Mucosa of stomach (tissue), 1 donor: ENCODE results near the gene CCDC110.

ENCODE experiments used
- H3K27me3 ChIP-seq: one replicate; pipeline ENCODE4 v1.7.0; 2013; ENCODE audit warnings: mild to moderate bottlenecking, low read length; ENCODE audit not compliant: control insufficient read depth, insufficient read depth
- H3K36me3 ChIP-seq: one replicate; pipeline ENCODE4 v1.7.0; 2013; ENCODE audit warnings: low read length; ENCODE audit not compliant: control insufficient read depth, insufficient read depth
- H3K4me1 ChIP-seq: one replicate; pipeline ENCODE4 v1.7.0; 2013; ENCODE audit warnings: mild to moderate bottlenecking, low read length; ENCODE audit not compliant: control insufficient read depth, insufficient read depth
- H3K4me3 ChIP-seq: one replicate; pipeline ENCODE4 v1.7.0; 2013; ENCODE audit warnings: low read length
- H3K9ac ChIP-seq: one replicate; pipeline ENCODE4 v1.7.0; 2013; ENCODE audit warnings: mild to moderate bottlenecking, low read length, moderate library complexity
- H3K9me3 ChIP-seq: one replicate; pipeline ENCODE4 v1.7.0; 2013; ENCODE audit warnings: mild to moderate bottlenecking, low read length, moderate library complexity; ENCODE audit not compliant: control insufficient read depth
- donor health status: Pancreatic carcinoma.

CCDC110 gene

GRCh38 chr4:185469580-185470154 is 1.9 kb downstream of the CCDC110 start:
- Histone ChIP-seq H3K4me1 (peaks cover 4% of the 10 kb centered on the region), H3K27me3 (peaks cover 16% of the 10 kb centered on the region), H3K4me3 (no peak overlapping the region), H3K36me3 (no peaks in the 10 kb centered on the region), H3K9me3 (no peaks in the 10 kb centered on the region), H3K9ac (no peak overlapping the region)

GRCh38 chr4:185468999-185469398 is 2.5 kb downstream of the CCDC110 start:
- Histone ChIP-seq H3K27me3 (peaks cover 16% of the 10 kb centered on the region), H3K4me3 (no peak overlapping the region), H3K4me1 (peaks cover 4% of the 10 kb centered on the region), H3K36me3 (no peaks in the 10 kb centered on the region), H3K9ac (no peak overlapping the region), H3K9me3 (no peaks in the 10 kb centered on the region)

GRCh38 chr4:185467991-185468390 is 3.5 kb downstream of the CCDC110 start:
- Histone ChIP-seq H3K9me3 (no peaks in the 10 kb centered on the region), H3K36me3 (no peaks in the 10 kb centered on the region), H3K4me3 (no peak overlapping the region), H3K27me3 (peaks cover 16% of the 10 kb centered on the region), H3K9ac (no peak overlapping the region), H3K4me1 (peaks cover 4% of the 10 kb centered on the region)

- Histone ChIP-seq H3K36me3 (no peaks in the 10 kb centered on the region), H3K9ac (no peak overlapping the region), H3K4me1 (peaks cover 3% of the 10 kb centered on the region), H3K4me3 (no peak overlapping the region), H3K27me3 (peaks cover 16% of the 10 kb centered on the region), H3K9me3 (no peaks in the 10 kb centered on the region)
These were observed 4.4 kb downstream of the CCDC110 start for GRCh38 chr4:185467101-185467500.

- Histone ChIP-seq H3K9me3 (no peaks in the 10 kb centered on the region), H3K9ac (no peak overlapping the region)
These were observed 5.8 kb downstream of the CCDC110 start for GRCh38 chr4:185465707-185466106.

GRCh38 chr4:185464887-185465286 is 6.6 kb downstream of the CCDC110 start:
- peaks cover 16% of the 10 kb centered on the region for H3K27me3 ChIP-seq
- H3K9me3 ChIP-seq, result no peaks in the 10 kb centered on the region
- H3K36me3 ChIP-seq, result no peaks in the 10 kb centered on the region
- no peak overlapping the region for H3K4me3 ChIP-seq
- no peak overlapping the region for H3K9ac ChIP-seq
- H3K4me1 ChIP-seq, result no peaks in the 10 kb centered on the region

More at GRCh38 chr4:185465707-185466106, 5.8 kb downstream of the CCDC110 start:
- Histone ChIP-seq H3K4me3 (no peak overlapping the region), H3K4me1 (no peaks in the 10 kb centered on the region), H3K36me3 (no peaks in the 10 kb centered on the region), H3K27me3 (peaks cover 16% of the 10 kb centered on the region)

- H3K4me1 ChIP-seq, result no peaks in the 10 kb centered on the region
- no peak overlapping the region for H3K9ac ChIP-seq
- no peaks in the 10 kb centered on the region for H3K36me3 ChIP-seq
- peaks cover 9% of the 10 kb centered on the region for H3K27me3 ChIP-seq
- H3K9me3 ChIP-seq, result no peaks in the 10 kb centered on the region
- no peak overlapping the region for H3K4me3 ChIP-seq
These were observed 7.3 kb downstream of the CCDC110 start for GRCh38 chr4:185464183-185464582.

- Histone ChIP-seq H3K9me3 (no peaks in the 10 kb centered on the region), H3K9ac (no peak overlapping the region), H3K4me3 (no peak overlapping the region), H3K4me1 (no peaks in the 10 kb centered on the region), H3K27me3 (peaks cover 4% of the 10 kb centered on the region), H3K36me3 (no peaks in the 10 kb centered on the region)
These were observed 8.0 kb downstream of the CCDC110 start for GRCh38 chr4:185463541-185463940.

GRCh38 chr4:185461565-185461964 is 10.0 kb downstream of the CCDC110 start:
- H3K9me3 ChIP-seq, result no peaks in the 10 kb centered on the region
- H3K36me3 ChIP-seq, result no peaks in the 10 kb centered on the region
- no peak overlapping the region for H3K4me3 ChIP-seq
- peaks cover 4% of the 10 kb centered on the region for H3K27me3 ChIP-seq
- H3K4me1 ChIP-seq, result no peaks in the 10 kb centered on the region
- H3K9ac ChIP-seq, result no peak overlapping the region

- no peak overlapping the region for H3K4me3 ChIP-seq
- H3K4me1 ChIP-seq, result no peaks in the 10 kb centered on the region
- no peak overlapping the region for H3K9ac ChIP-seq
- H3K36me3 ChIP-seq, result no peaks in the 10 kb centered on the region
- H3K27me3 ChIP-seq, result peaks cover 3% of the 10 kb centered on the region
- H3K9me3 ChIP-seq, result no peaks in the 10 kb centered on the region
These were observed 14.4 kb downstream of the CCDC110 start for GRCh38 chr4:185457136-185457535.

GRCh38 chr4:185456131-185456530 is 15.4 kb downstream of the CCDC110 start:
- Histone ChIP-seq H3K4me1 (no peaks in the 10 kb centered on the region), H3K36me3 (no peaks in the 10 kb centered on the region), H3K9ac (no peak overlapping the region), H3K9me3 (no peaks in the 10 kb centered on the region), H3K27me3 (no peaks in the 10 kb centered on the region), H3K4me3 (no peak overlapping the region)

- H3K4me1 ChIP-seq, result no peaks in the 10 kb centered on the region
- no peaks in the 10 kb centered on the region for H3K9me3 ChIP-seq
- no peak overlapping the region for H3K9ac ChIP-seq
- H3K4me3 ChIP-seq, result no peak overlapping the region
- no peaks in the 10 kb centered on the region for H3K27me3 ChIP-seq
- H3K36me3 ChIP-seq, result no peaks in the 10 kb centered on the region
These were observed 26.3 kb downstream of the CCDC110 start for GRCh38 chr4:185445209-185445608.

- Histone ChIP-seq H3K36me3 (no peaks in the 10 kb centered on the region), H3K9ac (no peak overlapping the region), H3K27me3 (no peaks in the 10 kb centered on the region), H3K4me1 (no peaks in the 10 kb centered on the region), H3K4me3 (no peak overlapping the region), H3K9me3 (no peaks in the 10 kb centered on the region)
These were observed 30.1 kb downstream of the CCDC110 start for GRCh38 chr4:185441479-185441878.
